Measurements from ENCODE around the gene HSD17B3.

HSD17B3 gene

DNA sequence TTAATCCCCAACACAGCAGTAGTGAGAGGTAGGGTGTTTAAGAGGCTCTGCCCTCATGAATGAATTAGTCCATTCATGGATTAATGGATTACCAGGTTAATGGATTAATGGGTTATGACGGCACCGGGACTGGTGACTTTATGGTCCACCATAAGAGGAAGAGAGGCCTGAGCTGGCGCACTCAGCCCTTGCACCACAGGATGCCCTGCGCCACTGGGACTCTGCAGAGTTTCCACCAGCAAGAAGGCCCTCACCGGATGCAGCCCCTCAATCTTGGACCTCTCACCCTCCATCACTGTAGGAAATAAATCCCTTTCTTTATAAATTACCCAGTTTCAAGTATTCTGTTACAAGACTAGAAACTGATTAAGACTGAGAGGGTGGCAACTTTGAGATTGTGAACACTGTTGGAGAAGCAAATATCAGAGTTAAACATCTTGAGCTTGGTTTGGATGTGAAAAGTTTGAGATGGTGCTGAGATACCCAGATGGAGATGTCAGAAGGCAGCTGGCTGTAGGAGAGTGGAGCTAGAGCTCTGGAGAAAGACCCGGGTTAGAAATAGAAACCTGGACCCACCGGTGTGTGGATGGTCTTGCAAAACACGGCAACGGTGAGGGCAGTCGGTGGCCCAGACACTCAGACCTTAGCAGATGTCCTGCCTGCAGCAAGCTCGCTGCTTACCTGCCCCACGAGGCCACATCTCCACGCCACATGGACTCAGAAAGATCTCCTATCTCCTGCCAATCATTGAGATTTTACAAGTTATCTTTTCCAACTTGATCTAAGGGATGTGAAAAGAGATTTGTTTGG is 98.8 kb downstream of the HSD17B3 start:
- H2BK15ac ChIP-seq (ENCODE audit: low read length) = no peak overlapping the region
- H3K4me2 ChIP-seq (ENCODE audit: insufficient read depth, low read length, poor library complexity, severe bottlenecking) = no peak overlapping the region
- H3K27ac ChIP-seq (replicated peaks; ENCODE audit: low read length) = no peak overlapping the region
- H2BK120ac ChIP-seq (ENCODE audit: low read depth, low read length) = no peak overlapping the region
- no peak overlapping the region for H3K14ac ChIP-seq (ENCODE audit: low read length)
- WGBS, 2 donors (ENCODE audit: extremely low coverage in 2 of 2, insufficient read length in 2 of 2, insufficient replicate concordance in 1 of 2) = no CpG with 5 or more reads among the region's 13 CpGs
- H3K9me3 ChIP-seq (replicated peaks in 1 of 2; ENCODE audit: control insufficient read depth in 2 of 2, insufficient read depth in 1 of 2, low read depth in 1 of 2, low read length in 2 of 2) = peaks cover 0 to 2% of the 10 kb centered on the region in 2 donors
- peaks cover 0 to 5% of the 10 kb centered on the region in 2 donors for H3K4me1 ChIP-seq (ENCODE audit: control insufficient read depth in 2 of 2, insufficient read depth in 1 of 2, low read depth in 1 of 2, low read length in 2 of 2)
- H3K18ac ChIP-seq (ENCODE audit: low read length) = peak overlapping the region; percentile 50
- H3K27me3 ChIP-seq (ENCODE audit: control insufficient read depth in 3 of 3, insufficient read depth in 3 of 3, low read depth in 1 of 3, low read length in 3 of 3) = peaks cover 0 to 4% (median 0%) of the 10 kb centered on the region in 3 experiments
- no peak overlapping the region for H3K4ac ChIP-seq (ENCODE audit: low read length)
- no peak overlapping the region for H3K4me3 ChIP-seq (ENCODE audit: low read length in 2 of 2)
- H4K8ac ChIP-seq (ENCODE audit: low read depth, low read length) = no peak overlapping the region
- H4K91ac ChIP-seq (ENCODE audit: low read depth, low read length, poor library complexity) = no peak overlapping the region
- no peak overlapping the region for H2AK5ac ChIP-seq (ENCODE audit: low read depth, low read length)
- no peaks in the 10 kb centered on the region for H3K36me3 ChIP-seq (replicated peaks in 1 of 2; ENCODE audit: control insufficient read depth in 2 of 2, insufficient read depth in 2 of 2, low read length in 2 of 2)
- no peaks in the 10 kb centered on the region for H3K79me1 ChIP-seq (ENCODE audit: low read depth, low read length)
- H3K9ac ChIP-seq (ENCODE audit: low read depth, low read length, poor library complexity) = no peak overlapping the region
- H2BK12ac ChIP-seq (ENCODE audit: low read length) = no peak overlapping the region
- no peak overlapping the region for H2BK5ac ChIP-seq (ENCODE audit: low read length)
- no peak for DNase-seq (ENCODE audit: low spot score)
- no peak overlapping the region for H3K23ac ChIP-seq (ENCODE audit: low read depth, low read length, poor library complexity)
- H2AFZ ChIP-seq (ENCODE audit: low read length) = no peak overlapping the region

DNA sequence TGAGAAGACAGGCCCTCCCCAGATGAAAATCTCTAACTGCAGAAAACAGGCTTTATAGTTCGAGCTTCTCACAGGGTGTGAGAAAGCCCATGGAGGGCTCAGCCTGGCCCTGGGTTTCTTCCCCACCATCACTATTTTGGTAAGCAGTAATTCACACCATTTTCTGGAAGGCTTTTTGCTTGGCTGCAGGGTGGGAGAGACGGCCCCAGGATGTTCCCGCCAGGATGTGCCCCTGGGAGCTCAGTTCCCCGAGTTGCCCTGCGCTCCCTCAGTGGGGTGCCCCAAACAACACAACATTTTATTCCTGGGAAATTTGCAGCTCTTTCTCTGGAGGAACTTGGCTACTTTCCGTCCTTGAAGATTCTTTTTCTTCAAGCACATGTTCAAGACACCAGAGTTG is 100.8 kb downstream of the HSD17B3 start:
- H3K79me1 ChIP-seq (ENCODE audit: low read depth, low read length) = no peaks in the 10 kb centered on the region
- WGBS, 2 donors (ENCODE audit: extremely low coverage in 2 of 2, insufficient read length in 2 of 2, insufficient replicate concordance in 1 of 2) = no CpG with 5 or more reads among the region's 6 CpGs
- H3K27ac ChIP-seq (replicated peaks; ENCODE audit: low read length) = no peak overlapping the region

DNA sequence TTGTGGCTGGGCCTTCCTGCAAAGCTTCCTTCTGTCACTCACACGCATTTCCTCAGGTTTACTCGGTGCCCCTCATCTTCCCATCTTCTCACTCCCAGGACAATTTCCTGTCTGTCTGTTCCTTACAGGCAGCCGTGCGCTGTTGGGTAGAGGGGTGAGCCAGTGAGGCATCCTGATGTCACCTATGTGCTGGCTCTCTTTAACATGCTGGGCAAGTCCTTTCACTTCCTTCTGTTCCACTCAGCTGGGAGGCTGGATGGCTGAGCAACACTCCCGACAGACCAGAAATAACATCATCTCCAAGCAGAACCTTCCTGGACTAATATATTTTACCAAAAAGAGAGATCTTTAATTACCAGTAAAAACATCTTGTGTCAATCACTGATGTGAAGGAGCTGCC is 103.0 kb downstream of the HSD17B3 start:
- H3K4me1 ChIP-seq (ENCODE audit: control insufficient read depth in 2 of 2, insufficient read depth in 1 of 2, low read depth in 1 of 2, low read length in 2 of 2) = peaks cover 0 to 5% of the 10 kb centered on the region in 2 donors
- H3K18ac ChIP-seq (ENCODE audit: low read length) = no peak overlapping the region
- H2BK5ac ChIP-seq (ENCODE audit: low read length) = no peak overlapping the region
- no peak for DNase-seq (ENCODE audit: low spot score)
- H3K27ac ChIP-seq (replicated peaks; ENCODE audit: low read length) = no peak overlapping the region
- peak overlapping the region; percentile 50 for H2AFZ ChIP-seq (ENCODE audit: low read length)
- H2BK12ac ChIP-seq (ENCODE audit: low read length) = no peak overlapping the region
- H3K4me2 ChIP-seq (ENCODE audit: insufficient read depth, low read length, poor library complexity, severe bottlenecking) = no peak overlapping the region
- WGBS, 2 donors (ENCODE audit: extremely low coverage in 2 of 2, insufficient read length in 2 of 2, insufficient replicate concordance in 1 of 2) = no CpG with 5 or more reads among the region's 5 CpGs
- no peak overlapping the region for H2BK15ac ChIP-seq (ENCODE audit: low read length)
- no peaks in the 10 kb centered on the region for H3K36me3 ChIP-seq (replicated peaks in 1 of 2; ENCODE audit: control insufficient read depth in 2 of 2, insufficient read depth in 2 of 2, low read length in 2 of 2)
- no peak overlapping the region for H3K14ac ChIP-seq (ENCODE audit: low read length)
- no peak overlapping the region for H4K91ac ChIP-seq (ENCODE audit: low read depth, low read length, poor library complexity)
- H3K4ac ChIP-seq (ENCODE audit: low read length) = no peak overlapping the region
- H2BK120ac ChIP-seq (ENCODE audit: low read depth, low read length) = no peak overlapping the region
- peaks cover 0 to 4% (median 0%) of the 10 kb centered on the region in 3 experiments for H3K27me3 ChIP-seq (ENCODE audit: control insufficient read depth in 3 of 3, insufficient read depth in 3 of 3, low read depth in 1 of 3, low read length in 3 of 3)
- no peaks in the 10 kb centered on the region for H3K79me1 ChIP-seq (ENCODE audit: low read depth, low read length)
- H3K9me3 ChIP-seq (replicated peaks in 1 of 2; ENCODE audit: control insufficient read depth in 2 of 2, insufficient read depth in 1 of 2, low read depth in 1 of 2, low read length in 2 of 2) = no peaks in the 10 kb centered on the region
- peak overlapping the region; percentile 15 for H3K9ac ChIP-seq (ENCODE audit: low read depth, low read length, poor library complexity)
- H4K8ac ChIP-seq (ENCODE audit: low read depth, low read length) = no peak overlapping the region
- no peak overlapping the region for H3K4me3 ChIP-seq (ENCODE audit: low read length in 2 of 2)
- H3K23ac ChIP-seq (ENCODE audit: low read depth, low read length, poor library complexity) = no peak overlapping the region
- H2AK5ac ChIP-seq (ENCODE audit: low read depth, low read length) = no peak overlapping the region

More for the DNA sequence above, 100.8 kb downstream of the HSD17B3 start:
- Histone ChIP-seq H3K9ac (ENCODE audit: low read depth, low read length, poor library complexity) (no peak overlapping the region), H3K9me3 (replicated peaks in 1 of 2; ENCODE audit: control insufficient read depth in 2 of 2, insufficient read depth in 1 of 2, low read depth in 1 of 2, low read length in 2 of 2) (peaks cover 0 to 2% of the 10 kb centered on the region in 2 donors), H3K36me3 (replicated peaks in 1 of 2; ENCODE audit: control insufficient read depth in 2 of 2, insufficient read depth in 2 of 2, low read length in 2 of 2) (no peaks in the 10 kb centered on the region), H3K4me2 (ENCODE audit: insufficient read depth, low read length, poor library complexity, severe bottlenecking) (no peak overlapping the region), H2BK15ac (ENCODE audit: low read length) (no peak overlapping the region), H3K4me3 (ENCODE audit: low read length in 2 of 2) (no peak overlapping the region), H2BK5ac (ENCODE audit: low read length) (no peak overlapping the region), H3K27me3 (ENCODE audit: control insufficient read depth in 3 of 3, insufficient read depth in 3 of 3, low read depth in 1 of 3, low read length in 3 of 3) (peaks cover 0 to 4% (median 0%) of the 10 kb centered on the region in 3 experiments), H2BK120ac (ENCODE audit: low read depth, low read length) (no peak overlapping the region), H3K23ac (ENCODE audit: low read depth, low read length, poor library complexity) (no peak overlapping the region), H4K91ac (ENCODE audit: low read depth, low read length, poor library complexity) (no peak overlapping the region), H2AFZ (ENCODE audit: low read length) (peak overlapping the region; percentile 23), H3K18ac (ENCODE audit: low read length) (no peak overlapping the region), H4K8ac (ENCODE audit: low read depth, low read length) (no peak overlapping the region), H2BK12ac (ENCODE audit: low read length) (no peak overlapping the region), H3K4ac (ENCODE audit: low read length) (no peak overlapping the region), H3K4me1 (ENCODE audit: control insufficient read depth in 2 of 2, insufficient read depth in 1 of 2, low read depth in 1 of 2, low read length in 2 of 2) (peaks cover 0 to 5% of the 10 kb centered on the region in 2 donors), H2AK5ac (ENCODE audit: low read depth, low read length) (no peak overlapping the region), H3K14ac (ENCODE audit: low read length) (no peak overlapping the region)
- DNase-seq (ENCODE audit: low spot score) = no peak

DNA sequence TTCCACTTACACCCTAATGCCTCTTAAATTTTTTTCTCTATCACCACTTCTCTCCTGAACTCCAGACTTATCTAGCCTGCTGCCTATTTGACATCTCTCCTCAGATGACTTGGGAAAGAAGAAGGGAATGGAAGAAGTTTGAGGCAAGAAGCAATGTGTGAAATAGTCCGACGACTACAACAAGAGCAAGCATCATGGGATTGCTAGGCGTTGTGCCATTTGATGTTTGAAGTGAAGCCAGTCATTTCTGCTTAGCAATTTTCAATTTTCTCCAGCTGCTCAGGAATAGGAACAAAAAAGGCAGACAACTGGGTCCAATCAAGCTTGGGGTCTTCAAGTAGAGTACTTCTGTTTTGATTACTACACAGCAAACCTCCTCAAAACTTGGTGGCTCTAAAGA is 106.4 kb downstream of the HSD17B3 start:
- H2BK5ac ChIP-seq (ENCODE audit: low read length) = no peak overlapping the region
- H3K23ac ChIP-seq (ENCODE audit: low read depth, low read length, poor library complexity) = no peak overlapping the region
- no peaks in the 10 kb centered on the region for H3K79me1 ChIP-seq (ENCODE audit: low read depth, low read length)
- H3K4me3 ChIP-seq (ENCODE audit: low read length in 2 of 2) = no peak overlapping the region
- no peaks in the 10 kb centered on the region for H3K4me1 ChIP-seq (ENCODE audit: control insufficient read depth in 2 of 2, insufficient read depth in 1 of 2, low read depth in 1 of 2, low read length in 2 of 2)
- no peak overlapping the region for H3K18ac ChIP-seq (ENCODE audit: low read length)
- H2AK5ac ChIP-seq (ENCODE audit: low read depth, low read length) = no peak overlapping the region
- no peaks in the 10 kb centered on the region for H3K9me3 ChIP-seq (replicated peaks in 1 of 2; ENCODE audit: control insufficient read depth in 2 of 2, insufficient read depth in 1 of 2, low read depth in 1 of 2, low read length in 2 of 2)
- WGBS, 2 donors (ENCODE audit: extremely low coverage in 2 of 2, insufficient read length in 2 of 2, insufficient replicate concordance in 1 of 2) = no CpG with 5 or more reads among the region's 3 CpGs
- H3K9ac ChIP-seq (ENCODE audit: low read depth, low read length, poor library complexity) = no peak overlapping the region
- H3K4ac ChIP-seq (ENCODE audit: low read length) = no peak overlapping the region
- H2BK15ac ChIP-seq (ENCODE audit: low read length) = no peak overlapping the region
- no peak overlapping the region for H2BK12ac ChIP-seq (ENCODE audit: low read length)
- H3K27ac ChIP-seq (replicated peaks; ENCODE audit: low read length) = no peak overlapping the region
- H4K8ac ChIP-seq (ENCODE audit: low read depth, low read length) = no peak overlapping the region
- H3K36me3 ChIP-seq (replicated peaks in 1 of 2; ENCODE audit: control insufficient read depth in 2 of 2, insufficient read depth in 2 of 2, low read length in 2 of 2) = no peaks in the 10 kb centered on the region
- no peak overlapping the region for H2AFZ ChIP-seq (ENCODE audit: low read length)
- DNase-seq (ENCODE audit: low spot score) = no peak
- no peak overlapping the region for H3K4me2 ChIP-seq (ENCODE audit: insufficient read depth, low read length, poor library complexity, severe bottlenecking)
- H3K14ac ChIP-seq (ENCODE audit: low read length) = no peak overlapping the region
- peaks cover 0 to 4% (median 0%) of the 10 kb centered on the region in 3 experiments for H3K27me3 ChIP-seq (ENCODE audit: control insufficient read depth in 3 of 3, insufficient read depth in 3 of 3, low read depth in 1 of 3, low read length in 3 of 3)
- no peak overlapping the region for H2BK120ac ChIP-seq (ENCODE audit: low read depth, low read length)
- no peak overlapping the region for H4K91ac ChIP-seq (ENCODE audit: low read depth, low read length, poor library complexity)

Data from neuronal stem cell (in vitro differentiated cells).